ENCODE results near the gene PTPRN2.

DNA sequence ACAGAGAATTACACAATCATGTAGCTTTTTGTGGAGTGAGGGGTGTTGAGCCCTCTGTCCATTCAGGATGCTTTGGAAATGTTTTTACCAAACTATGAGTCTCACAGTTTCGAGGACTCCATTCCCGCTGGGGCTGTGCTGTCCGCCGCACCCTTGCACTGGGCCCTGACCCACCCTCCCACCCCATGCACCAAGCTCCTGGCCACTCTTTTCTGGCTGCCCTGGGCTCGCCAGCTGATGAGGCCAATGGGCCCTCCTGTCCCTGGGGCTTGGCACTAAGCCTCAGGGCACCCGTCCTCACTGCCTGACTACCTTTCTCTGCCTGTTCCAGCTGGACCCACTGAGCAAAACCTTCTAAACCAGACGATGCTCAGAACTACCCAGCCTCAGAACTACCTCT lies 332.1 kb downstream of the PTPRN2 start:
- no peak for TF ChIP-seq POLR2A (IDR thresholded peaks at IDR 0.05)
- TF ChIP-seq, protein P1, sequence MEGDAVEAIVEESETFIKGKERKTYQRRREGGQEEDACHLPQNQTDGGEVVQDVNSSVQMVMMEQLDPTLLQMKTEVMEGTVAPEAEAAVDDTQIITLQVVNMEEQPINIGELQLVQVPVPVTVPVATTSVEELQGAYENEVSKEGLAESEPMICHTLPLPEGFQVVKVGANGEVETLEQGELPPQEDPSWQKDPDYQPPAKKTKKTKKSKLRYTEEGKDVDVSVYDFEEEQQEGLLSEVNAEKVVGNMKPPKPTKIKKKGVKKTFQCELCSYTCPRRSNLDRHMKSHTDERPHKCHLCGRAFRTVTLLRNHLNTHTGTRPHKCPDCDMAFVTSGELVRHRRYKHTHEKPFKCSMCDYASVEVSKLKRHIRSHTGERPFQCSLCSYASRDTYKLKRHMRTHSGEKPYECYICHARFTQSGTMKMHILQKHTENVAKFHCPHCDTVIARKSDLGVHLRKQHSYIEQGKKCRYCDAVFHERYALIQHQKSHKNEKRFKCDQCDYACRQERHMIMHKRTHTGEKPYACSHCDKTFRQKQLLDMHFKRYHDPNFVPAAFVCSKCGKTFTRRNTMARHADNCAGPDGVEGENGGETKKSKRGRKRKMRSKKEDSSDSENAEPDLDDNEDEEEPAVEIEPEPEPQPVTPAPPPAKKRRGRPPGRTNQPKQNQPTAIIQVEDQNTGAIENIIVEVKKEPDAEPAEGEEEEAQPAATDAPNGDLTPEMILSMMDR (IDR thresholded peaks at IDR 0.05) = no peak
- no peak for TF ChIP-seq POLR2AphosphoS5 (IDR thresholded peaks at IDR 0.05)
- TF ChIP-seq EP300 (IDR thresholded peaks at IDR 0.05) = no peak
